GM23248 (cell line): Measurements from ENCODE around the gene BCL11B.

Experiments
- EZH2 ChIP-seq: fragments of 200-600 bp; sonication (generic); IDR thresholded peaks from 2 replicates; pipeline ENCODE4 v1.6.1; 2018; ENCODE audit warnings: antibody characterized with exemption, mild to moderate bottlenecking; ENCODE audit not compliant: insufficient read depth, poor library complexity, severe bottlenecking
- EZH2phosphoT487 ChIP-seq: fragments of 200-600 bp; sonication (generic); IDR thresholded peaks from 2 replicates; pipeline ENCODE4 v1.6.1; 2018; ENCODE audit warnings: antibody characterized with exemption, moderate library complexity, mild to moderate bottlenecking, low read depth; ENCODE audit not compliant: insufficient read depth

DNA sequence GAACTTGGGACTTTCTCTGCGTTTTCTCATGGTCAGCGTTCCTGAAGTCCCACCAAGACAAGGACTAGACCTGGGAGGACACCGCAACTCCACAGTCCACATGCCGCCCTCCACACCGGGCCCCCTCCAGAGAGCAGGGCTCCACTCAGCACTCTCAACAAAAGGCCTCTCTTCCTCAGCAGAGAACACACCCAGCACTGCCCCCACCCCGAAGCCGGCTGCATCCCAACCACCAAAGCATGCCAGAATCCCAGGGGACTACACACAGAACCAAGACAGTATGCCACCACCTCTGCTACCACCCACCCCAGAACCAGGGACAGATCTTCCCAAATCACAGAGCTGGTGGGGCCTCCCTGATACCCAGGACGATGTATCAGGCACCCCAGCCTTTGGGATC lies 88.3 kb downstream of the BCL11B start:
- no peak for TF ChIP-seq EZH2
- TF ChIP-seq EZH2phosphoT487, result no peak
